ENCODE results near the gene ZNF24. TPM values are rescaled to one million over a fixed set of nuclear protein-coding genes. Genes with fewer than 3 reads are reported as not detected.

The ZNF24 gene
- total and polyA plus RNA-seq, 10 donors, result 13.4 to 64.3 (median 50.8) TPM

DNA sequence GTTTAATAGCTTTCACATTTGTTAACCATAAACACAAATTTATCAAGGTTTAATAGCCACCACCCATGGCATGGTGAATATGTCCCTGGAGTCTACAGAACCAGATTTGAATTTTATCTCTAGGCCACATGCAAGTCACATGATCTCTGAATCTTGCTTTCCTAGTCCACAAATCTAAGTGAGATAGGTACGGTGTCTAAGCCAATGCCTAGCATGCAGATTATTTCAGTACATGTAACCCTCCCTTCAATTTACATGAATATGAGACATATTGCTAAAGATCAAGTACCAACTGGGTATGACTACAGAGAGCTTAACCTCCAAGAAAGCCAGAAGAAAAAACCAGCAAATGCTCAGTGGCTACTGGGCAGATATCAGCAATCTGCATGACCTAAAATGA is 10.0 kb downstream of the ZNF24 start:
- H3K27me3 ChIP-seq (replicated peaks in 1 of 7), result no peaks in the 10 kb centered on the region
- no peaks in the 10 kb centered on the region for H3K9me3 ChIP-seq
- no peak overlapping the region for H3K4me3 ChIP-seq
- no peak for TF ChIP-seq POLR2A (IDR thresholded peaks at IDR 0.05)
- DNase-seq, result no peak
- H3K36me3 ChIP-seq, result peaks cover 6 to 79% (median 74%) of the 10 kb centered on the region in 6 donors
- intact Hi-C loops (cut with DNase I; ENCODE audit: low total_unique reads), result no loop called here
- H3K27ac ChIP-seq, result no peak overlapping the region
- WGBS, 5 donors, result 89 to 100% (median 98%) methylated on average over 1 of the region's 1 CpG
- H3K4me1 ChIP-seq, result peaks cover 0 to 37% (median under 1%) of the 10 kb centered on the region in 6 donors

DNA sequence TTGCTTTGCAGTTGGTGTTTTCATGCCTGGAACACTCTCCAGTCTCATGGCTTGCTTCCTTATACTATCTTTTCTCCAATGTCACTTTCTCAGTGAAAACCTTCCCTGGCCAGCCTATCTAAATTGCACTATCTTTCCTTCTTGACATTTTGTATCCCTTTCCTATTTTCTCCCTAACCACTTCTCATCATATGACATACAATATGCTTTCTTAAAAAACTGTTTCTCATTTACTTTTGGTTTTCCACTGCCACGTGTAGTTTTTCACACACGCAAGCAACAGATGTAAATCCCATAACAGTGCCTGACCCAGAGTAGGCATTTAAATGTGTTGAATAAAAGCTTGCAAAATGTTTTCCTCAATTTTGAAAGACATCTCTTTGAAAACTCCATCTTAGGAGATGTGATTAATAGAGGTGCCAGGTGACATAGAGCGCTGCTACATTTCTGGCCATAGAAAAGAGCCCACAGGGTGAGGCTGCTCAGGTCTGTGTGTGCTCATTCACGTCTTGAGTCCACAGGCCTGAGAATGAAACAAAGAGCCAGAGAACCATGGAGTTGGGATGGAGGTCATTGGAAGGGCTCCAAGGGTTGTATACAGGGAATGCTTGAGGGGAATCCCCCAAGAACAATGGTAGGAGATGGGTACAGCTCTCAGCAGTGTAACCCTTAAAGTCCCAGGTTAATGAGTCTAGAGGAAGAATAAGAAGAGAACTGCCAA is 12.7 kb downstream of the ZNF24 start:
- DNase-seq, result no peak
- Histone ChIP-seq H3K9me3 (peaks cover 0 to 16% (median 0%) of the 10 kb centered on the region in 8 donors), H3K27ac (no peak overlapping the region), H3K27me3 (replicated peaks in 1 of 7) (no peaks in the 10 kb centered on the region), H3K36me3 (peaks cover 0 to 52% (median 48%) of the 10 kb centered on the region in 6 donors), H3K4me3 (no peak overlapping the region), H3K4me1 (peaks cover 0 to 16% (median 0%) of the 10 kb centered on the region in 6 donors)
- intact Hi-C loops (cut with DNase I; ENCODE audit: low total_unique reads), result no loop called here
- WGBS, 5 donors, result 78 to 92% (median 88%) methylated on average over 4 of the region's 4 CpGs
- no peak for TF ChIP-seq CTCF (IDR thresholded peaks at IDR 0.05 in 8 of 11, conservative IDR thresholded peaks at IDR 0.05 in 3 of 11)
- no peak for TF ChIP-seq POLR2A (IDR thresholded peaks at IDR 0.05)
- no peak for TF ChIP-seq POLR2AphosphoS5 (IDR thresholded peaks at IDR 0.05)

GRCh38 chr18:35328868-35329267 is 15.4 kb downstream of the ZNF24 start:
- Histone ChIP-seq H3K9me3 (peaks cover 0 to 16% (median 0%) of the 10 kb centered on the region in 8 donors), H3K4me3 (no peak overlapping the region), H3K27ac (no peak overlapping the region), H3K27me3 (replicated peaks in 1 of 7) (no peaks in the 10 kb centered on the region), H3K36me3 (peaks cover 0 to 26% (median 23%) of the 10 kb centered on the region in 6 donors), H3K4me1 (no peaks in the 10 kb centered on the region)
- no peak for TF ChIP-seq POLR2A (IDR thresholded peaks at IDR 0.05)
- TF ChIP-seq POLR2AphosphoS5 (IDR thresholded peaks at IDR 0.05), result no peak
- no peak for TF ChIP-seq CTCF (IDR thresholded peaks at IDR 0.05 in 8 of 11, conservative IDR thresholded peaks at IDR 0.05 in 3 of 11)
- DNase-seq, result no peak
- intact Hi-C loops (cut with DNase I; ENCODE audit: low total_unique reads), result no loop called here

DNA sequence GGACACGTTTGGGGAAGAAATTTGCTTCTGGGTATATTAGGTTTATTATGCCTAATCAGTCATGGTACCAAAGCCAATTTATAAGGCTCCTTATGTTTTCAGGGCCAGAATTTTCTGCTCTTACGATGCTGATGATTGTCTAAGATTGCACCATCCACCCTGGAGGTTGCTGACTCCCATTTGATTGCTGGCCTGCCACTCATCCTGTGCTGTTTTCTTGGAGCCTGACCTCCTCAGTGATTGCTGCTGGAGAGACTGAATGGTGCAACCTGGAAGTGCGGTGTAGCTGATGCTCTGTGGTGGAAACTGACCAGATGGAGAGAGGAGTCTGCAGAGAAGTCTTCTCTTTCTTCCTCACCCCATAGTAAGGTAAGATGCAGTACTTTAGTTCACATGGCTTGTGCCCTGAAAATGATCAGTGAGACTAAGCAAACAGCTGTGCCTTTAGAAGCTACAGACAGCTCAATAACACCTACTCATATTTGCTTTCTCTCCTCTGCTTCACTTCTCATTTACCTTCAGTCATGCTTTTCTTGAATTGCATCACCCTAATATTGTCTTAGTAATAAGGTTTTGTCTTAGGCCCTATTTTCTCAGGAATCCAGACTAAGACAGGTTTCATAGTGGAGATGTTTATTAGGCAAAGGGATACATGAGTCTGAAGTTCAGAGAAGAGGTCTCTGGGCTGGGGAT is 17.4 kb downstream of the ZNF24 start:
- Histone ChIP-seq H3K27me3 (replicated peaks in 1 of 7) (no peaks in the 10 kb centered on the region), H3K27ac (no peak overlapping the region), H3K4me3 (no peak overlapping the region), H3K9me3 (peaks cover 0 to 16% (median 0%) of the 10 kb centered on the region in 8 donors), H3K36me3 (peaks cover 0 to 5% (median 3%) of the 10 kb centered on the region in 6 donors), H3K4me1 (no peaks in the 10 kb centered on the region)
- TF ChIP-seq POLR2A (IDR thresholded peaks at IDR 0.05) (no peak), POLR2AphosphoS5 (IDR thresholded peaks at IDR 0.05) (no peak), CTCF (IDR thresholded peaks at IDR 0.05 in 8 of 11, conservative IDR thresholded peaks at IDR 0.05 in 3 of 11) (no peak)
- intact Hi-C loops (cut with DNase I; ENCODE audit: low total_unique reads), result no loop called here
- 57 to 80% (median 65%) methylated on average over 3 of the region's 3 CpGs for WGBS, 5 donors
- DNase-seq, result no peak
